SK-N-SH (cell line): Measurements from ENCODE around the gene HLA-DPA1. TPM values are rescaled to one million over a fixed set of nuclear protein-coding genes. Genes with fewer than 3 reads are reported as not detected.

Experiments
- CTCF ChIA-PET: fragments of 300-600, 350-600 bp; formaldehyde crosslinking; extraction: SDS; loops from one replicate; lab custom pipeline; 2021; lab: Yijun Ruan, JAX
- POLR2A ChIA-PET: fragments of 350-600 bp; sonication (Branson Sonifier 250); formaldehyde crosslinking; extraction: SDS; loops from one replicate; lab custom pipeline; 2020; ENCODE audit warnings: antibody characterized with exemption, inconsistent platforms; lab: Yijun Ruan, JAX
- DNase-seq: peaks from one replicate; pipeline ENCODE4 v3.0.0; 2012
- H2AFZ ChIP-seq: fragments of 200-600 bp; sonication (generic); 2 replicates; pipeline ENCODE4 v1.8.1; 2016; ENCODE audit warnings: antibody characterized with exemption, mild to moderate bottlenecking, low read depth
- H3F3A ChIP-seq: fragments of 200-600 bp; sonication (generic); replicated peaks from 2 replicates; pipeline ENCODE3; 2016; ENCODE audit warnings: antibody characterized with exemption, mild to moderate bottlenecking; ENCODE audit not compliant: insufficient read depth
- H3K27ac ChIP-seq, 2 experiments: fragments of 200-500 bp in 1 of 2; fragments of 200-600 bp in 1 of 2; sonication (Bioruptor generic) in 1 of 2; sonication (generic), shearing (Covaris generic) in 1 of 2; 2 replicates each; pipeline versions ENCODE4 v1.5.1 to v1.6.1; 2014 to 2016; ENCODE audit warnings: low read depth in 2 of 2, inconsistent platforms in 1 of 2, low read length in 1 of 2, mild to moderate bottlenecking in 1 of 2, mixed read lengths in 1 of 2
- H3K27me3 ChIP-seq: fragments of 200-600 bp; sonication (generic), shearing (Covaris generic); 2 replicates; pipeline ENCODE4 v1.6.1; 2016; ENCODE audit warnings: mixed run types; ENCODE audit not compliant: insufficient read depth
- H3K36me3 ChIP-seq, 2 experiments: fragments of 200-500 bp in 1 of 2; fragments of 200-600 bp in 1 of 2; sonication (Bioruptor generic) in 1 of 2; sonication (generic) in 1 of 2; replicated peaks in 1 of 2; 2 replicates each; pipeline versions ENCODE3 to v1.5.1; 2014 to 2016; ENCODE audit warnings: low read length in 1 of 2, mild to moderate bottlenecking in 1 of 2; ENCODE audit not compliant: insufficient read depth in 2 of 2, control insufficient read depth in 1 of 2
- H3K4me1 ChIP-seq, 2 experiments: fragments of 200-500 bp in 1 of 2; fragments of 200-600 bp in 1 of 2; sonication (Bioruptor generic) in 1 of 2; sonication (generic), shearing (Covaris generic) in 1 of 2; 2 replicates each; pipeline versions ENCODE4 v1.5.1 to v1.6.1; 2014 to 2016; ENCODE audit warnings: low read depth in 1 of 2, low read length in 1 of 2, mixed run types in 1 of 2; ENCODE audit not compliant: insufficient read depth in 2 of 2, control insufficient read depth in 1 of 2
- H3K4me2 ChIP-seq: fragments of 200-600 bp; sonication (generic), shearing (Covaris generic); 2 replicates; pipeline ENCODE4 v1.6.1; 2017; ENCODE audit warnings: mixed run types
- H3K4me3 ChIP-seq, 2 experiments: fragments of 200-500 bp in 1 of 2; fragments of 200-600 bp in 1 of 2; sonication (Bioruptor generic) in 1 of 2; sonication (generic), shearing (Covaris generic) in 1 of 2; 2 replicates each; pipeline versions ENCODE4 v1.5.1 to v1.8.1; 2014 to 2016; ENCODE audit warnings: low read depth in 2 of 2, inconsistent platforms in 1 of 2, low read length in 1 of 2, mild to moderate bottlenecking in 1 of 2, mixed read lengths in 1 of 2, moderate library complexity in 1 of 2
- H3K79me2 ChIP-seq: fragments of 200-600 bp; sonication (generic); 2 replicates; pipeline ENCODE4 v1.8.1; 2017; ENCODE audit warnings: mild to moderate bottlenecking; ENCODE audit not compliant: insufficient read depth
- H3K9ac ChIP-seq: fragments of 200-600 bp; sonication (generic); 2 replicates; pipeline ENCODE4 v1.6.1; 2017; ENCODE audit warnings: mixed run types
- H3K9me2 ChIP-seq: fragments of 200-600 bp; sonication (generic); 2 replicates; pipeline ENCODE4 v1.6.1; 2017; ENCODE audit warnings: mixed run types
- H3K9me3 ChIP-seq: fragments of 200-600 bp; sonication (generic); 2 replicates; pipeline ENCODE4 v1.6.1; 2017; ENCODE audit warnings: mixed run types, mild to moderate bottlenecking, moderate library complexity
- H4K20me1 ChIP-seq: fragments of 200-600 bp; sonication (generic); 2 replicates; pipeline ENCODE4 v1.6.1; 2017; ENCODE audit warnings: mild to moderate bottlenecking, mixed run types; ENCODE audit not compliant: insufficient read depth
- CHD2 ChIP-seq: fragments of 150-350 bp; IDR thresholded peaks from 2 replicates; pipeline ENCODE4 v1.6.1; 2018; ENCODE audit warnings: low read length; ENCODE audit not compliant: partially characterized antibody
- CTCF ChIP-seq: fragments of 200-600 bp; sonication (generic); IDR thresholded peaks from 2 replicates; pipeline ENCODE4 v1.6.1; 2017; ENCODE audit warnings: antibody characterized with exemption, mild to moderate bottlenecking, moderate library complexity
- EZH2phosphoT487 ChIP-seq: fragments of 200-600 bp; sonication (generic); IDR thresholded peaks from 2 replicates; pipeline ENCODE4 v1.6.1; 2017; ENCODE audit warnings: low read depth, mixed run types, mild to moderate bottlenecking, antibody characterized with exemption, moderate library complexity, borderline replicate concordance
- FOSL2 ChIP-seq: IDR thresholded peaks from 2 replicates; pipeline ENCODE4 v1.4.0; 2012; ENCODE audit warnings: low read depth, mild to moderate bottlenecking, moderate library complexity, borderline replicate concordance
- GABPA ChIP-seq: IDR thresholded peaks from 2 replicates; pipeline ENCODE4 v1.4.0; 2012; ENCODE audit warnings: low read depth, mild to moderate bottlenecking
- NFIC ChIP-seq: IDR thresholded peaks from 2 replicates; pipeline ENCODE4 v1.4.0; 2012; ENCODE audit warnings: borderline replicate concordance
- PBX3 ChIP-seq: IDR thresholded peaks from 2 replicates; pipeline ENCODE4; 2012
- RAD21 ChIP-seq: IDR thresholded peaks from 2 replicates; pipeline ENCODE4 v1.6.1; 2012; ENCODE audit warnings: mild to moderate bottlenecking, low read length
- SIN3A ChIP-seq: IDR thresholded peaks from 2 replicates; pipeline ENCODE4 v1.6.1; 2012; ENCODE audit warnings: low read depth, mild to moderate bottlenecking, low read length, moderate library complexity, borderline replicate concordance
- SMC3 ChIP-seq: IDR thresholded peaks from 2 replicates; pipeline ENCODE4 v1.6.1; 2012; ENCODE audit warnings: low read depth, low read length, improper control_type of control experiment
- TAF1 ChIP-seq: IDR thresholded peaks from 2 replicates; pipeline ENCODE4 v1.6.1; 2012; ENCODE audit warnings: low read depth, mild to moderate bottlenecking, low read length, moderate library complexity, borderline replicate concordance
- USF1 ChIP-seq: IDR thresholded peaks from 2 replicates; pipeline ENCODE4 v1.4.0; 2012; ENCODE audit warnings: low read depth, borderline replicate concordance
- WGBS: methylation state at CpG from one replicate; pipeline ENCODE4 v1.1.6; 2017; ENCODE audit warnings: low lambda C conversion rate; 5-methylcytosine and 5-hydroxymethylcytosine counted together
- polyA plus RNA-seq, 3 experiments: library from polyadenylated mRNA; depleted of rRNA; stranded (reverse); fragments of >200 nt; gene quantifications; 2 replicates each; pipeline ENCODE4 v1.2.3, GENCODE V29; 2012

The HLA-DPA1 gene
- polyA plus RNA-seq, 1 of the 3 experiments (the other 2 are of a cell fraction): 1.9 TPM

GRCh38 chr6:33091957-33092356 is 18.5 kb upstream of the HLA-DPA1 start:
- H3F3A ChIP-seq: no peaks in the 10 kb centered on the region
- no peaks in the 10 kb centered on the region for H3K9me3 ChIP-seq
- DNase-seq: peak; percentile 42
- POLR2A ChIA-PET: no interaction called here
- WGBS: 8% methylated on average over 5 of the region's 9 CpGs
- H3K4me3 ChIP-seq: no peak overlapping the region
- no peak overlapping the region for H2AFZ ChIP-seq
- no peaks in the 10 kb centered on the region for H3K4me1 ChIP-seq
- H4K20me1 ChIP-seq: no peaks in the 10 kb centered on the region
- no peak overlapping the region for H3K4me2 ChIP-seq
- H3K27me3 ChIP-seq: peaks cover 49% of the 10 kb centered on the region; the same call in 1 of the 2 replicates
- no peaks in the 10 kb centered on the region for H3K9me2 ChIP-seq
- CTCF ChIA-PET: interaction anchor here (0.6 kb wide), 1 partner anchor 26 kb away, joined by 3 read pairs; no protein-coding TSS in a partner anchor
- no peak overlapping the region for H3K9ac ChIP-seq
- H3K79me2 ChIP-seq: no peaks in the 10 kb centered on the region
- H3K27ac ChIP-seq: no peak overlapping the region
- no peak for TF ChIP-seq PBX3
- no peak for TF ChIP-seq FOSL2
- TF ChIP-seq SMC3: peak; percentile 21; the same call in 1 of the 2 replicates
- peak; percentile 44 for TF ChIP-seq CTCF
- TF ChIP-seq USF1: no peak
- no peak for TF ChIP-seq CHD2
- no peak for TF ChIP-seq EZH2phosphoT487
- TF ChIP-seq RAD21: peak; percentile 23; the same call in 1 of the 2 replicates
- no peak for TF ChIP-seq GABPA
- H3K36me3 ChIP-seq: no peaks in the 10 kb centered on the region

- Histone ChIP-seq H2AFZ (no peak overlapping the region), H3K4me2 (no peak overlapping the region), H3K9me3 (no peaks in the 10 kb centered on the region), H3K27ac (no peak overlapping the region), H3K9ac (no peak overlapping the region), H3K27me3 (peaks cover 65% of the 10 kb centered on the region), H3K9me2 (no peaks in the 10 kb centered on the region), H3K4me3 (no peak overlapping the region), H4K20me1 (no peaks in the 10 kb centered on the region), H3F3A (no peaks in the 10 kb centered on the region), H3K4me1 (no peaks in the 10 kb centered on the region), H3K36me3 (no peaks in the 10 kb centered on the region), H3K79me2 (no peaks in the 10 kb centered on the region)
- 12% methylated on average over 6 of the region's 6 CpGs for WGBS
- POLR2A ChIA-PET: no interaction called here
- CTCF ChIA-PET: interaction anchor here (0.9 to 1.6 kb wide), 3 partner anchors 13 to 104 kb away, joined by 3 to 5 read pairs (median 3); partner anchors contain the start of gene HLA-DPB1
- no peak for DNase-seq
- TF ChIP-seq NFIC (no peak), SIN3A (no peak), GABPA (no peak), TAF1 (no peak)
Observed at GRCh38 chr6:33088931-33089620, 15.6 kb upstream of the HLA-DPA1 start.
